Measurements from ENCODE around the gene ATN1.

Gene ATN1

GRCh38 chr12:6975297-6976032 lies 47.7 kb downstream of the ATN1 start:
- no peak for TF ChIP-seq ZNF398 (tag by site-specific recombination; IDR thresholded peaks at IDR 0.05)
- no peak for TF ChIP-seq CTCF (tag by site-specific recombination; IDR thresholded peaks at IDR 0.05)
- no peak for TF ChIP-seq ZNF707 (tag by site-specific recombination; IDR thresholded peaks at IDR 0.05)
- TF ChIP-seq ZNF571 (tag by site-specific recombination; IDR thresholded peaks at IDR 0.05): no peak
- no peak for TF ChIP-seq ZNF202 (tag by site-specific recombination; IDR thresholded peaks at IDR 0.05; ENCODE audit: borderline replicate concordance)
- TF ChIP-seq ZNF560 (tag by site-specific recombination; IDR thresholded peaks at IDR 0.05; ENCODE audit: borderline replicate concordance): no peak
- no peak for TF ChIP-seq ZNF19 (tag by site-specific recombination; IDR thresholded peaks at IDR 0.05; ENCODE audit: low read depth)
- no peak for TF ChIP-seq EGR2 (tag by site-specific recombination; IDR thresholded peaks at IDR 0.05; ENCODE audit: low read depth)
- no peak for TF ChIP-seq ZNF335 (tag by site-specific recombination; conservative IDR thresholded peaks at IDR 0.05)
- no peaks in the 10 kb centered on the region for H3K9me3 ChIP-seq (ENCODE audit: control insufficient read depth, insufficient read depth, low read depth, low read length)
- H3K4me1 ChIP-seq (ENCODE audit: control insufficient read depth, insufficient read depth, low read length): 0 out of 2 replicates have a peak, but pooled peaks cover 4% of the 10 kb centered on the region
- peaks cover 18 to 77% of the 10 kb centered on the region in 2 experiments for H3K36me3 ChIP-seq (ENCODE audit: control insufficient read depth in 2 of 2, insufficient read depth in 1 of 2, low read length in 2 of 2)
- no peak overlapping the region for H3K27ac ChIP-seq (ENCODE audit: extremely low read depth, low read depth, low read length)
- CTCF ChIA-PET: interaction anchor here (0.6 to 1.9 kb wide), 5 partner anchors 11 to 133 kb away, joined by 3 to 9 read pairs (median 3); partner anchors contain the start of gene LPCAT3
- no peak overlapping the region for H3K4me3 ChIP-seq (ENCODE audit: low read depth, low read length)
- POLR2A ChIA-PET: interaction anchor here (0.9 to 1.0 kb wide), 2 partner anchors 29 to 43 kb away, joined by 3 to 6 read pairs; partner anchors contain the start of gene LPCAT3

GRCh38 chr12:6977653-6978052 lies 49.9 kb downstream of the ATN1 start:
- Histone ChIP-seq H3K4me3 (ENCODE audit: low read depth, low read length) (no peak overlapping the region), H3K9me3 (ENCODE audit: control insufficient read depth, insufficient read depth, low read depth, low read length) (no peaks in the 10 kb centered on the region), H3K4me1 (ENCODE audit: control insufficient read depth, insufficient read depth, low read length) (no peaks in the 10 kb centered on the region), H3K27ac (ENCODE audit: extremely low read depth, low read depth, low read length) (no peak overlapping the region), H3K36me3 (ENCODE audit: control insufficient read depth in 2 of 2, insufficient read depth in 1 of 2, low read length in 2 of 2) (peaks cover 23 to 94% of the 10 kb centered on the region in 2 experiments)
- TF ChIP-seq ZNF707 (tag by site-specific recombination; IDR thresholded peaks at IDR 0.05) (no peak), ZNF362 (tag by site-specific recombination; IDR thresholded peaks at IDR 0.05) (no peak)
- POLR2A ChIA-PET: interaction anchor here (0.5 to 1.4 kb wide), 5 partner anchors 28 to 106 kb away, joined by 3 to 6 read pairs (median 3); partner anchors contain the start of gene LRRC23
- CTCF ChIA-PET: interaction anchor here (0.6 to 1.6 kb wide), 3 partner anchors 18 to 230 kb away, joined by 3 to 4 read pairs (median 3); no protein-coding TSS in a partner anchor

GRCh38 chr12:6978188-6978587 lies 50.4 kb downstream of the ATN1 start:
- POLR2A ChIA-PET: interaction anchor here (0.5 to 1.3 kb wide), 4 partner anchors 28 to 93 kb away, joined by 3 to 6 read pairs (median 4); partner anchors contain the start of genes LPCAT3 and LRRC23
- Histone ChIP-seq H3K4me3 (ENCODE audit: low read depth, low read length) (no peak overlapping the region), H3K27ac (ENCODE audit: extremely low read depth, low read depth, low read length) (no peak overlapping the region), H3K36me3 (ENCODE audit: control insufficient read depth in 2 of 2, insufficient read depth in 1 of 2, low read length in 2 of 2) (peaks cover 23 to 93% of the 10 kb centered on the region in 2 experiments), H3K9me3 (ENCODE audit: control insufficient read depth, insufficient read depth, low read depth, low read length) (no peaks in the 10 kb centered on the region), H3K4me1 (ENCODE audit: control insufficient read depth, insufficient read depth, low read length) (no peaks in the 10 kb centered on the region)
- CTCF ChIA-PET: interaction anchor here (0.6 to 1.6 kb wide), 4 partner anchors 17 to 229 kb away, joined by 3 to 4 read pairs (median 3); no protein-coding TSS in a partner anchor
- no peak for TF ChIP-seq ZNF223 (tag by site-specific recombination; IDR thresholded peaks at IDR 0.05)
- no peak for TF ChIP-seq ZNF266 (tag by site-specific recombination; IDR thresholded peaks at IDR 0.05; ENCODE audit: low read depth)
- TF ChIP-seq ZNF626 (tag by site-specific recombination; IDR thresholded peaks at IDR 0.05): no peak
- TF ChIP-seq YY1 (tag by site-specific recombination; IDR thresholded peaks at IDR 0.05): no peak
- no peak for TF ChIP-seq KLF1 (tag by site-specific recombination; IDR thresholded peaks at IDR 0.05)
- TF ChIP-seq ZFP37 (tag by site-specific recombination; IDR thresholded peaks at IDR 0.05): no peak
- TF ChIP-seq HOXA7 (CRISPR knock-in tag; IDR thresholded peaks at IDR 0.05; ENCODE audit: borderline replicate concordance): no peak
- TF ChIP-seq ZNF239 (tag by site-specific recombination; IDR thresholded peaks at IDR 0.05): no peak
- no peak for TF ChIP-seq ZSCAN18 (tag by site-specific recombination; IDR thresholded peaks at IDR 0.05)
- TF ChIP-seq ZNF645 (tag by site-specific recombination; IDR thresholded peaks at IDR 0.05): no peak
- no peak for TF ChIP-seq ZSCAN23 (tag by site-specific recombination; IDR thresholded peaks at IDR 0.05)
- TF ChIP-seq ZNF549 (tag by site-specific recombination; IDR thresholded peaks at IDR 0.05): no peak
